SKM-1 treated with dmso at 0.1 percent for 144 hours (cell line): ENCODE results near the gene EWSR1.
"Not testable (repeated sequence)": the region's sequence is repeated elsewhere in the genome, so short reads cannot be mapped to it uniquely, and the experiment has no call there.

Experiments
- DNase-seq: peaks from one replicate; lab custom pipeline; 2025; ENCODE audit not compliant: unreplicated experiment; lab: John Stamatoyannopoulos, UW

The EWSR1 gene

GRCh38 chr22:29245626-29246385 lies 22.3 kb upstream of the EWSR1 start:
- DNase-seq = peak; percentile 63

- not testable (repeated sequence) for DNase-seq
These were observed 20.2 kb upstream of the EWSR1 start for GRCh38 chr22:29247891-29248290.

- DNase-seq = no peak
These were observed 16.8 kb upstream of the EWSR1 start for GRCh38 chr22:29251265-29251664.

- no peak for DNase-seq
These were observed 15.8 kb upstream of the EWSR1 start for GRCh38 chr22:29251981-29252911.

- DNase-seq = no peak
These were observed 14.3 kb upstream of the EWSR1 start for GRCh38 chr22:29253561-29254285.

- no peak for DNase-seq
These were observed 13.8 kb upstream of the EWSR1 start for GRCh38 chr22:29254286-29254660.

GRCh38 chr22:29255064-29255621 lies 12.9 kb upstream of the EWSR1 start:
- DNase-seq = no peak

GRCh38 chr22:29256606-29257325 lies 11.3 kb upstream of the EWSR1 start:
- no peak for DNase-seq

- DNase-seq = no peak
These were observed 10.3 kb upstream of the EWSR1 start for GRCh38 chr22:29257751-29258181.

GRCh38 chr22:29258407-29259252 lies 9.4 kb upstream of the EWSR1 start:
- no peak for DNase-seq

GRCh38 chr22:29259253-29259899 lies 8.7 kb upstream of the EWSR1 start:
- DNase-seq = no peak

- DNase-seq = no peak
These were observed 8.0 kb upstream of the EWSR1 start for GRCh38 chr22:29260031-29260560.

- no peak for DNase-seq
These were observed 7.3 kb upstream of the EWSR1 start for GRCh38 chr22:29260601-29261315.

- no peak for DNase-seq
These were observed 4.2 kb upstream of the EWSR1 start for GRCh38 chr22:29263791-29264276.

GRCh38 chr22:29265305-29265704 lies 2.8 kb upstream of the EWSR1 start:
- no peak for DNase-seq

GRCh38 chr22:29265929-29266328 lies 2.1 kb upstream of the EWSR1 start:
- DNase-seq = no peak

- no peak for DNase-seq
These were observed 1.3 kb upstream of the EWSR1 start for GRCh38 chr22:29266564-29267461.
